ENCODE results near the gene CYS1.
"Not testable (repeated sequence)": the region's sequence is repeated elsewhere in the genome, so short reads cannot be mapped to it uniquely, and the experiment has no call there.

The CYS1 gene

GRCh38 chr2:10038123-10038522 is 42.1 kb downstream of the CYS1 start:
- in situ Hi-C loops (cut with MboI; ENCODE audit: low pct_unique_long_range_greater_than_20kb, low sequenced_read_pairs), result no loop called here
- no peak for DNase-seq

GRCh38 chr2:10036095-10036884 is 43.9 kb downstream of the CYS1 start:
- in situ Hi-C loops (cut with MboI; ENCODE audit: low pct_unique_long_range_greater_than_20kb, low sequenced_read_pairs), result no loop called here
- DNase-seq, result peak; percentile 29

GRCh38 chr2:10035633-10036032 is 44.6 kb downstream of the CYS1 start:
- DNase-seq, result no peak
- in situ Hi-C loops (cut with MboI; ENCODE audit: low pct_unique_long_range_greater_than_20kb, low sequenced_read_pairs), result no loop called here

- in situ Hi-C loops (cut with MboI; ENCODE audit: low pct_unique_long_range_greater_than_20kb, low sequenced_read_pairs), result no loop called here
- no peak for DNase-seq
These were observed 45.2 kb downstream of the CYS1 start for GRCh38 chr2:10035053-10035422.

GRCh38 chr2:10034333-10035052 is 45.7 kb downstream of the CYS1 start:
- in situ Hi-C loops (cut with MboI; ENCODE audit: low pct_unique_long_range_greater_than_20kb, low sequenced_read_pairs), result no loop called here
- DNase-seq, result no peak

GRCh38 chr2:10033251-10034006 is 46.8 kb downstream of the CYS1 start:
- in situ Hi-C loops (cut with MboI; ENCODE audit: low pct_unique_long_range_greater_than_20kb, low sequenced_read_pairs), result no loop called here
- DNase-seq, result no peak

- no peak for DNase-seq
- in situ Hi-C loops (cut with MboI; ENCODE audit: low pct_unique_long_range_greater_than_20kb, low sequenced_read_pairs), result no loop called here
These were observed 47.5 kb downstream of the CYS1 start for GRCh38 chr2:10032746-10033105.

GRCh38 chr2:10031886-10032745 is 48.1 kb downstream of the CYS1 start:
- in situ Hi-C loops (cut with MboI; ENCODE audit: low pct_unique_long_range_greater_than_20kb, low sequenced_read_pairs), result no loop called here
- no peak for DNase-seq

GRCh38 chr2:10030798-10031197 is 49.4 kb downstream of the CYS1 start:
- DNase-seq; in situ Hi-C loops (cut with MboI; ENCODE audit: low pct_unique_long_range_greater_than_20kb, low sequenced_read_pairs): not testable (repeated sequence)

GRCh38 chr2:10030311-10030736 is 49.9 kb downstream of the CYS1 start:
- in situ Hi-C loops (cut with MboI; ENCODE audit: low pct_unique_long_range_greater_than_20kb, low sequenced_read_pairs), result no loop called here
- no peak for DNase-seq

GRCh38 chr2:10029875-10030223 is 50.4 kb downstream of the CYS1 start:
- no peak for DNase-seq
- in situ Hi-C loops (cut with MboI; ENCODE audit: low pct_unique_long_range_greater_than_20kb, low sequenced_read_pairs), result no loop called here

GRCh38 chr2:10028988-10029874 is 51.0 kb downstream of the CYS1 start:
- in situ Hi-C loops (cut with MboI; ENCODE audit: low pct_unique_long_range_greater_than_20kb, low sequenced_read_pairs), result no loop called here
- peak; percentile 96 for DNase-seq

- no peak for DNase-seq
- in situ Hi-C loops (cut with MboI; ENCODE audit: low pct_unique_long_range_greater_than_20kb, low sequenced_read_pairs), result no loop called here
These were observed 51.7 kb downstream of the CYS1 start for GRCh38 chr2:10028407-10028987.

- no peak for DNase-seq
- in situ Hi-C loops (cut with MboI; ENCODE audit: low pct_unique_long_range_greater_than_20kb, low sequenced_read_pairs), result no loop called here
These were observed 52.4 kb downstream of the CYS1 start for GRCh38 chr2:10027660-10028330.

GRCh38 chr2:10026940-10027569 is 53.2 kb downstream of the CYS1 start:
- in situ Hi-C loops (cut with MboI; ENCODE audit: low pct_unique_long_range_greater_than_20kb, low sequenced_read_pairs), result no loop called here
- no peak for DNase-seq

- DNase-seq, result no peak
- in situ Hi-C loops (cut with MboI; ENCODE audit: low pct_unique_long_range_greater_than_20kb, low sequenced_read_pairs), result no loop called here
These were observed 57.1 kb downstream of the CYS1 start for GRCh38 chr2:10022966-10023662.

- in situ Hi-C loops (cut with MboI; ENCODE audit: low pct_unique_long_range_greater_than_20kb, low sequenced_read_pairs), result no loop called here
- DNase-seq, result no peak
These were observed 57.8 kb downstream of the CYS1 start for GRCh38 chr2:10022445-10022844.

All from KBM-7 (cell line).